ENCODE results near the gene CD82.
A peak's percentile ranks its signal among the peaks of the same experiment; 100 is the strongest.

Gene CD82

GRCh38 chr11:44565211-44565952 is at the start of gene CD82:
TSS of gene CD82 (plus strand) at chr11:44565663. CDS start at chr11:44594663, 29,000 bp downstream.
- H3K4me3 ChIP-seq (ENCODE audit: low read length) = peak within 1 kb of the TSS; percentile 75
- no peak for TF ChIP-seq EZH2phosphoT487 (IDR thresholded peaks at IDR 0.05; ENCODE audit: borderline replicate concordance, low read length)
- TF ChIP-seq, protein P1, sequence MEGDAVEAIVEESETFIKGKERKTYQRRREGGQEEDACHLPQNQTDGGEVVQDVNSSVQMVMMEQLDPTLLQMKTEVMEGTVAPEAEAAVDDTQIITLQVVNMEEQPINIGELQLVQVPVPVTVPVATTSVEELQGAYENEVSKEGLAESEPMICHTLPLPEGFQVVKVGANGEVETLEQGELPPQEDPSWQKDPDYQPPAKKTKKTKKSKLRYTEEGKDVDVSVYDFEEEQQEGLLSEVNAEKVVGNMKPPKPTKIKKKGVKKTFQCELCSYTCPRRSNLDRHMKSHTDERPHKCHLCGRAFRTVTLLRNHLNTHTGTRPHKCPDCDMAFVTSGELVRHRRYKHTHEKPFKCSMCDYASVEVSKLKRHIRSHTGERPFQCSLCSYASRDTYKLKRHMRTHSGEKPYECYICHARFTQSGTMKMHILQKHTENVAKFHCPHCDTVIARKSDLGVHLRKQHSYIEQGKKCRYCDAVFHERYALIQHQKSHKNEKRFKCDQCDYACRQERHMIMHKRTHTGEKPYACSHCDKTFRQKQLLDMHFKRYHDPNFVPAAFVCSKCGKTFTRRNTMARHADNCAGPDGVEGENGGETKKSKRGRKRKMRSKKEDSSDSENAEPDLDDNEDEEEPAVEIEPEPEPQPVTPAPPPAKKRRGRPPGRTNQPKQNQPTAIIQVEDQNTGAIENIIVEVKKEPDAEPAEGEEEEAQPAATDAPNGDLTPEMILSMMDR (IDR thresholded peaks at IDR 0.05; ENCODE audit: low read depth, low read length, poor library complexity, severe bottlenecking) = peak; percentile 15
- no peaks in the 10 kb centered on the region for H3K79me2 ChIP-seq (ENCODE audit: control insufficient read depth, low read length)
- H3K9me2 ChIP-seq (replicated peaks; ENCODE audit: control insufficient read depth, low read length) = no peaks in the 10 kb centered on the region
- H3K9me3 ChIP-seq (ENCODE audit: control insufficient read depth, insufficient read depth, low read length) = no peaks in the 10 kb centered on the region
- no peaks in the 10 kb centered on the region for H4K20me1 ChIP-seq (ENCODE audit: control insufficient read depth, insufficient read depth, low read depth, low read length)
- no peak within 1 kb of the TSS for H3K27ac ChIP-seq (ENCODE audit: low read depth, low read length)
- H3K4me2 ChIP-seq (ENCODE audit: low read length) = peak within 1 kb of the TSS; percentile 81
- H3F3A ChIP-seq (ENCODE audit: control insufficient read depth, insufficient read depth) = no peaks in the 10 kb centered on the region
- peaks cover 26% of the 10 kb centered on the region for H3K4me1 ChIP-seq (ENCODE audit: control insufficient read depth, low read length)
- H3K36me3 ChIP-seq (ENCODE audit: control insufficient read depth, low read length) = no peaks in the 10 kb centered on the region
- peaks cover 28% of the 10 kb centered on the region for H3K27me3 ChIP-seq (ENCODE audit: control insufficient read depth, low read length)

DNA sequence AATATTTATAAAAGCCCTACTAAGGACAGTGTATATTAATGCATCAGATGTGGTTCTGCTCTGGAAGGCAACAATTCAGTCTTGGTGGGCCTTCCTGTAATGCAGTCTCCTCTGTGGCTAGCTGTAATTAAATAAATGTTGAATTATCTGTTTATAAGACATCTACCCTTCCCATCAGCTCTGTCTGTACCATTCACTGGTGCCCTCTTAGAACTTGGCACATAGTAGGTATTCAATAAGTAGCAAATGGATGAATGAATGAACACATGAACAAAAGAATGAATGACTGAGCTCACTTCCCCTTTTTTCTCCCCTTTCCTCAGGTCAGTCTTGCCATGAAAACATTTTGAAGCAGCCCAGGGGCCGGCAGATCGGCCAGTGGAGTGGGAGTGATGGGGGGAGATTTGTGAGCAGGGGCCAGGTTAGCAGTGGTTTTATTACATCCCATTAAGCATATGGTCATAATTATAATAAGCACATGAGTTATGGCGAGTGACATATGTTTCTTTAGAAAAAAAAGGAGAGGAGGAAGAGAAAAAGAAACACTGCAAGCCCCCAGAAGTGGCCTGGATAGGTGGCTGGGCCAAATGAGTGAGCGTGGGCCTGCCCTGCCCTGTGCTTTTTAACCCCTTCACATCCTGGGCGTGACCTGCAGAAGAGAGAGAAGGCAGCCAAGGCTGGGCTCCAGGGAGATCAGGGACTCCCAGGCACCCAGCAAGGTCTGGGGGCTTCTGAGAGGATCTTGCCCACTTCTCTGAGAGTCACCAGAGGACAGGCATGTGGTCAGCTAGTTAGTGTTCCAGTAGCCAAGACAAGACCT is 48.6 kb upstream of the CD82 start:
- Histone ChIP-seq H4K20me1 (ENCODE audit: control insufficient read depth, insufficient read depth, low read depth, low read length) (no peaks in the 10 kb centered on the region), H3K79me2 (ENCODE audit: control insufficient read depth, low read length) (no peaks in the 10 kb centered on the region), H3K4me3 (ENCODE audit: low read length) (no peak overlapping the region), H3K27ac (ENCODE audit: low read depth, low read length) (no peak overlapping the region), H3K36me3 (ENCODE audit: control insufficient read depth, low read length) (no peaks in the 10 kb centered on the region), H3F3A (ENCODE audit: control insufficient read depth, insufficient read depth) (no peaks in the 10 kb centered on the region), H3K9me3 (ENCODE audit: control insufficient read depth, insufficient read depth, low read length) (no peaks in the 10 kb centered on the region), H3K27me3 (ENCODE audit: control insufficient read depth, low read length) (peaks cover 12% of the 10 kb centered on the region; the same call in 1 of the 2 replicates), H3K9me2 (replicated peaks; ENCODE audit: control insufficient read depth, low read length) (no peaks in the 10 kb centered on the region), H3K4me2 (ENCODE audit: low read length) (no peak overlapping the region), H3K4me1 (ENCODE audit: control insufficient read depth, low read length) (no peaks in the 10 kb centered on the region)
- TF ChIP-seq, protein P1 (IDR thresholded peaks at IDR 0.05; ENCODE audit: low read depth, low read length, poor library complexity, severe bottlenecking) = no peak
- TF ChIP-seq EZH2phosphoT487 (IDR thresholded peaks at IDR 0.05; ENCODE audit: borderline replicate concordance, low read length) = no peak

- Histone ChIP-seq H3K27ac (ENCODE audit: low read depth, low read length) (no peak overlapping the region), H3K27me3 (ENCODE audit: control insufficient read depth, low read length) (peaks cover 12% of the 10 kb centered on the region; the same call in 1 of the 2 replicates)
These were observed 47.9 kb upstream of the CD82 start for GRCh38 chr11:44517541-44517940.

More at GRCh38 chr11:44517541-44517940, 47.9 kb upstream of the CD82 start:
- Histone ChIP-seq H3K4me2 (ENCODE audit: low read length) (no peak overlapping the region), H3K79me2 (ENCODE audit: control insufficient read depth, low read length) (no peaks in the 10 kb centered on the region), H4K20me1 (ENCODE audit: control insufficient read depth, insufficient read depth, low read depth, low read length) (no peaks in the 10 kb centered on the region), H3K4me3 (ENCODE audit: low read length) (no peak overlapping the region), H3K36me3 (ENCODE audit: control insufficient read depth, low read length) (no peaks in the 10 kb centered on the region), H3K4me1 (ENCODE audit: control insufficient read depth, low read length) (no peaks in the 10 kb centered on the region), H3K9me2 (replicated peaks; ENCODE audit: control insufficient read depth, low read length) (no peaks in the 10 kb centered on the region), H3F3A (ENCODE audit: control insufficient read depth, insufficient read depth) (no peaks in the 10 kb centered on the region), H3K9me3 (ENCODE audit: control insufficient read depth, insufficient read depth, low read length) (no peaks in the 10 kb centered on the region)
- no peak for TF ChIP-seq EZH2phosphoT487 (IDR thresholded peaks at IDR 0.05; ENCODE audit: borderline replicate concordance, low read length)
- TF ChIP-seq, protein P1 (IDR thresholded peaks at IDR 0.05; ENCODE audit: low read depth, low read length, poor library complexity, severe bottlenecking) = no peak

Measured in DOHH2 (cell line).